Neuronal stem cell (in vitro differentiated cells): ENCODE data around the gene STRBP.
A peak's percentile ranks its signal among the peaks of the same experiment; 100 is the strongest.

Experiments
- DNase-seq: peaks from one replicate; pipeline ENCODE4 v3.0.0-alpha.2; 2013; ENCODE audit warnings: low spot score
- H2AFZ ChIP-seq: one replicate; pipeline ENCODE4 v1.6.1; 2013; ENCODE audit warnings: mild to moderate bottlenecking, low read length, inconsistent platforms
- H2AK5ac ChIP-seq: 2 replicates; pipeline ENCODE4 v1.6.1; 2013; ENCODE audit warnings: low read depth, mild to moderate bottlenecking, inconsistent platforms, low read length, moderate library complexity, mixed read lengths
- H2BK120ac ChIP-seq: 2 replicates; pipeline ENCODE4 v1.6.1; 2013; ENCODE audit warnings: low read depth, mild to moderate bottlenecking, inconsistent platforms, low read length, moderate library complexity, mixed read lengths
- H2BK12ac ChIP-seq: one replicate; pipeline ENCODE4 v1.6.1; 2013; ENCODE audit warnings: low read length, inconsistent platforms
- H2BK15ac ChIP-seq: 2 replicates; pipeline ENCODE4 v1.6.1; 2013; ENCODE audit warnings: mild to moderate bottlenecking, low read length, inconsistent platforms, mixed read lengths
- H2BK5ac ChIP-seq: one replicate; pipeline ENCODE4 v1.6.1; 2013; ENCODE audit warnings: inconsistent platforms, mild to moderate bottlenecking, low read length, moderate library complexity
- H3K14ac ChIP-seq: one replicate; pipeline ENCODE4 v1.6.1; 2013; ENCODE audit warnings: low read length, inconsistent platforms
- H3K18ac ChIP-seq: 2 replicates; pipeline ENCODE4 v1.6.1; 2013; ENCODE audit warnings: low read length, inconsistent platforms
- H3K23ac ChIP-seq: 2 replicates; pipeline ENCODE4 v1.6.1; 2013; ENCODE audit warnings: low read depth, mild to moderate bottlenecking, mixed read lengths, low read length, inconsistent platforms; ENCODE audit not compliant: poor library complexity
- H3K27ac ChIP-seq: replicated peaks from 3 replicates; pipeline ENCODE4 v1.5.1; 2013; ENCODE audit warnings: low read length, inconsistent platforms
- H3K27me3 ChIP-seq, 3 experiments: 2 replicates each; pipeline ENCODE4 v1.6.1; 2013; ENCODE audit warnings: low read length in 3 of 3, mild to moderate bottlenecking in 2 of 3, inconsistent platforms in 1 of 3, low read depth in 1 of 3, mixed read lengths in 1 of 3, moderate library complexity in 1 of 3; ENCODE audit not compliant: control insufficient read depth in 3 of 3, insufficient read depth in 3 of 3
- H3K36me3 ChIP-seq, 2 donors: replicated peaks in 1 of 2; 2 replicates each; pipeline ENCODE4 v1.6.1; 2013; ENCODE audit warnings: low read length in 2 of 2; ENCODE audit not compliant: control insufficient read depth in 2 of 2, insufficient read depth in 2 of 2
- H3K4ac ChIP-seq: 2 replicates; pipeline ENCODE4 v1.6.1; 2013; ENCODE audit warnings: inconsistent platforms, mild to moderate bottlenecking, low read length, moderate library complexity
- H3K4me1 ChIP-seq, 2 donors: 1 replicate in 1 of 2; 2 replicates in 1 of 2; pipeline ENCODE4 v1.6.1; 2013; ENCODE audit warnings: low read length in 2 of 2, low read depth in 1 of 2; ENCODE audit not compliant: control insufficient read depth in 2 of 2, insufficient read depth in 1 of 2
- H3K4me2 ChIP-seq: one replicate; pipeline ENCODE4 v1.6.1; 2013; ENCODE audit warnings: mild to moderate bottlenecking, low read length, inconsistent platforms; ENCODE audit not compliant: insufficient read depth, poor library complexity, severe bottlenecking
- H3K4me3 ChIP-seq, 2 donors: 2 replicates each; pipeline ENCODE4 v1.5.1; 2013; ENCODE audit warnings: low read length in 2 of 2, mild to moderate bottlenecking in 2 of 2, inconsistent platforms in 1 of 2, moderate library complexity in 1 of 2
- H3K79me1 ChIP-seq: one replicate; pipeline ENCODE4 v1.6.1; 2013; ENCODE audit warnings: low read depth, mild to moderate bottlenecking, inconsistent platforms, low read length, moderate library complexity
- H3K9ac ChIP-seq: one replicate; pipeline ENCODE4 v1.6.1; 2013; ENCODE audit warnings: mild to moderate bottlenecking, low read depth, low read length, inconsistent platforms; ENCODE audit not compliant: poor library complexity
- H3K9me3 ChIP-seq, 2 donors: replicated peaks in 1 of 2; 2 replicates each; pipeline versions ENCODE3 to v1.6.1; 2013; ENCODE audit warnings: low read length in 2 of 2, mild to moderate bottlenecking in 2 of 2, inconsistent platforms in 1 of 2, low read depth in 1 of 2, mixed read lengths in 1 of 2, moderate library complexity in 1 of 2; ENCODE audit not compliant: control insufficient read depth in 2 of 2, insufficient read depth in 1 of 2
- H4K8ac ChIP-seq: one replicate; pipeline ENCODE4 v1.6.1; 2013; ENCODE audit warnings: low read depth, mild to moderate bottlenecking, inconsistent platforms, low read length, moderate library complexity
- H4K91ac ChIP-seq: one replicate; pipeline ENCODE4 v1.6.1; 2013; ENCODE audit warnings: low read length, low read depth, mild to moderate bottlenecking, inconsistent platforms; ENCODE audit not compliant: poor library complexity
- WGBS, 2 donors: extraction: QIAGEN DNeasy Blood & Tissue Kit; methylation state at CpG; one replicate each; pipeline ENCODE4 v1.1.7; 2013; ENCODE audit warnings: missing lambda C conversion rate in 2 of 2, mixed read lengths in 1 of 2; ENCODE audit not compliant: insufficient read length in 2 of 2, insufficient replicate concordance in 1 of 2; ENCODE audit errors: extremely low coverage in 2 of 2; 5-methylcytosine and 5-hydroxymethylcytosine counted together

Gene STRBP

GRCh38 chr9:123269281-123269680 is 895 bp upstream of the STRBP start:
- Histone ChIP-seq H3K4me2 (peak overlapping the region; percentile 50), H3K23ac (peak overlapping the region; percentile 50), H4K8ac (no peak overlapping the region), H2BK12ac (no peak overlapping the region), H2BK15ac (no peak overlapping the region), H3K14ac (no peak overlapping the region), H2AK5ac (peak overlapping the region; percentile 18), H3K9me3 (no peaks in the 10 kb centered on the region), H3K4me3 (peak overlapping the region; percentile 79 to 97), H3K4me1 (peaks cover 10 to 15% of the 10 kb centered on the region in 2 donors), H2BK120ac (no peak overlapping the region), H3K79me1 (peaks cover 1% of the 10 kb centered on the region), H4K91ac (no peak overlapping the region), H3K4ac (no peak overlapping the region), H2AFZ (peak overlapping the region; percentile 100), H3K36me3 (no peaks in the 10 kb centered on the region), H2BK5ac (no peak overlapping the region), H3K18ac (no peak overlapping the region), H3K9ac (no peak overlapping the region), H3K27ac (no peak overlapping the region), H3K27me3 (peaks cover 0 to 11% (median 2%) of the 10 kb centered on the region in 3 experiments)
- no CpG with 5 or more reads among the region's 7 CpGs for WGBS, 2 donors
- no peak for DNase-seq

GRCh38 chr9:123268199-123268464 is 254 bp downstream of the STRBP start:
- Histone ChIP-seq H2AFZ (peak overlapping the region; percentile 100), H3K9me3 (no peaks in the 10 kb centered on the region), H2BK15ac (no peak overlapping the region), H3K36me3 (no peaks in the 10 kb centered on the region), H3K23ac (peak overlapping the region; percentile 87), H3K4me1 (peaks cover 10 to 15% of the 10 kb centered on the region in 2 donors), H3K4me3 (peak overlapping the region; percentile 79 to 89), H3K4me2 (peak overlapping the region; percentile 95), H3K4ac (no peak overlapping the region), H3K14ac (no peak overlapping the region), H3K9ac (peak overlapping the region; percentile 98), H4K8ac (no peak overlapping the region), H2BK120ac (no peak overlapping the region), H3K79me1 (peaks cover 1% of the 10 kb centered on the region), H3K27ac (no peak overlapping the region), H2AK5ac (peak overlapping the region; percentile 43), H2BK5ac (peak overlapping the region; percentile 56), H3K18ac (peak overlapping the region; percentile 97), H3K27me3 (peaks cover 0 to 11% (median 2%) of the 10 kb centered on the region in 3 experiments), H2BK12ac (peak overlapping the region; percentile 5), H4K91ac (no peak overlapping the region)
- no CpG with 5 or more reads among the region's 49 CpGs for WGBS, 2 donors
- DNase-seq = no peak

GRCh38 chr9:123267481-123268198 is 746 bp downstream of the STRBP start:
- Histone ChIP-seq H4K8ac (no peak overlapping the region), H3K27ac (no peak overlapping the region), H2BK5ac (peak overlapping the region; percentile 56), H4K91ac (no peak overlapping the region), H2AK5ac (peak overlapping the region; percentile 64), H3K36me3 (no peaks in the 10 kb centered on the region), H3K9me3 (no peaks in the 10 kb centered on the region), H2BK120ac (no peak overlapping the region), H2BK15ac (no peak overlapping the region), H3K23ac (peak overlapping the region; percentile 87), H3K79me1 (peaks cover 1% of the 10 kb centered on the region), H3K18ac (peak overlapping the region; percentile 97), H3K14ac (no peak overlapping the region), H3K27me3 (peaks cover 0 to 11% (median 2%) of the 10 kb centered on the region in 3 experiments), H3K9ac (peak overlapping the region; percentile 98), H3K4ac (no peak overlapping the region), H2BK12ac (peak overlapping the region; percentile 5), H3K4me1 (peaks cover 10 to 15% of the 10 kb centered on the region in 2 donors), H2AFZ (peak overlapping the region; percentile 100), H3K4me2 (peak overlapping the region; percentile 95), H3K4me3 (peak overlapping the region; percentile 79 to 89)
- no peak for DNase-seq
- WGBS, 2 donors = no CpG with 5 or more reads among the region's 34 CpGs

DNA sequence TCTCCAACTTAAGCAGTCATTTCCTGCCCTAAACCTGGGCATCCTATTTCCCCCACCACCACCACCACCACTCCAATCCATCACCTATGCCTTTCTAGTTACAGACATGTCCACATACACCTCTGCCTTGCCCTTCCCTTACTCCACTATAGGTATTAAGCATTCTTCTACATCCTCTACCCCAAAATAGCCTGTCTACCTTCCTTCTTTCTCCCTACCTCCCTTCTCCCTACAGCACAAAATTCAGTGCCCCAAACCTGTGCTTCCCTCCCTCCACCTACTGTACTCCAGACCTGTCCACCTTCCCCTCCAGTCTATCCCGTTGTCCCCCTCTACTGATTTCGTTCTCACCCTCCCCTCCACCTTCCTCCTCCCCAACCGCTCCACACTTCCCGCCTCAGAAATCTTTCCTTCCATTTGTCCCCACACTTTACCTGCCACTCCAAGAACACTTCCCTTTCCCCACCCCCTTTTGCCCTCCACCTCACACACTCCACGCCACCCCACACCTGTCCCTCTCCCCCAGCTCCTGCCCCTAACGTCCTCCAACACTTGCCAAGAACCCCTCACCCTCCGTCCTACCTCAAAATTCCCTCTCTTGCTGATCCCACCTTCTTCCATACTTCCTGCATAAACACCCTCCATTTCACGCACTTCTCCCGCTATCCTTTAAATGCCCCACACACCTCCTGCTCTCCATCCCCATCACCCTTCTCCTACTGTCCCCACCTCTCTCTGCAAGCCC is 1.6 kb downstream of the STRBP start:
- peak overlapping the region; percentile 95 for H3K4me2 ChIP-seq
- no peak overlapping the region for H2BK15ac ChIP-seq
- H3K79me1 ChIP-seq = peaks cover 1% of the 10 kb centered on the region
- no peak overlapping the region for H4K8ac ChIP-seq
- H3K9ac ChIP-seq = peak overlapping the region; percentile 98
- DNase-seq = no peak
- no peaks in the 10 kb centered on the region for H3K9me3 ChIP-seq
- H2BK5ac ChIP-seq = peak overlapping the region; percentile 56
- no peak overlapping the region for H2BK120ac ChIP-seq
- H3K4me3 ChIP-seq = peak overlapping the region; percentile 79 to 89
- peaks cover 10 to 15% of the 10 kb centered on the region in 2 donors for H3K4me1 ChIP-seq
- H3K27ac ChIP-seq = no peak overlapping the region
- H2BK12ac ChIP-seq = no peak overlapping the region
- H2AK5ac ChIP-seq = peak overlapping the region; percentile 64
- H3K36me3 ChIP-seq = no peaks in the 10 kb centered on the region
- H3K18ac ChIP-seq = no peak overlapping the region
- no peak overlapping the region for H3K23ac ChIP-seq
- no peak overlapping the region for H3K14ac ChIP-seq
- H3K27me3 ChIP-seq = peaks cover 0 to 11% (median 2%) of the 10 kb centered on the region in 3 experiments
- no peak overlapping the region for H3K4ac ChIP-seq
- no CpG with 5 or more reads among the region's 9 CpGs for WGBS, 2 donors
- H4K91ac ChIP-seq = no peak overlapping the region
- no peak overlapping the region for H2AFZ ChIP-seq
